Thyroid gland (tissue), 4 donors: ENCODE data around the gene ASPG.

Experiments
- POLR2A ChIP-seq, 2 donors: fragments of 450-650 bp; IDR thresholded peaks; one replicate each; pipeline ENCODE4 v1.6.1; 2017; ENCODE audit warnings: antibody characterized with exemption in 2 of 2, mild to moderate bottlenecking in 2 of 2, moderate library complexity in 1 of 2
- TF ChIP-seq, protein P1 (sequence below), 6 experiments: fragments of 200-600 bp in 3 of 6; fragments of 450-650 bp in 3 of 6; sonication (generic) in 3 of 6; IDR thresholded peaks; one replicate each; pipeline ENCODE4 v1.5.1; 2016 to 2019; ENCODE audit warnings: antibody characterized with exemption in 6 of 6, mild to moderate bottlenecking in 2 of 6, inconsistent platforms in 1 of 6, moderate library complexity in 1 of 6

DNA sequence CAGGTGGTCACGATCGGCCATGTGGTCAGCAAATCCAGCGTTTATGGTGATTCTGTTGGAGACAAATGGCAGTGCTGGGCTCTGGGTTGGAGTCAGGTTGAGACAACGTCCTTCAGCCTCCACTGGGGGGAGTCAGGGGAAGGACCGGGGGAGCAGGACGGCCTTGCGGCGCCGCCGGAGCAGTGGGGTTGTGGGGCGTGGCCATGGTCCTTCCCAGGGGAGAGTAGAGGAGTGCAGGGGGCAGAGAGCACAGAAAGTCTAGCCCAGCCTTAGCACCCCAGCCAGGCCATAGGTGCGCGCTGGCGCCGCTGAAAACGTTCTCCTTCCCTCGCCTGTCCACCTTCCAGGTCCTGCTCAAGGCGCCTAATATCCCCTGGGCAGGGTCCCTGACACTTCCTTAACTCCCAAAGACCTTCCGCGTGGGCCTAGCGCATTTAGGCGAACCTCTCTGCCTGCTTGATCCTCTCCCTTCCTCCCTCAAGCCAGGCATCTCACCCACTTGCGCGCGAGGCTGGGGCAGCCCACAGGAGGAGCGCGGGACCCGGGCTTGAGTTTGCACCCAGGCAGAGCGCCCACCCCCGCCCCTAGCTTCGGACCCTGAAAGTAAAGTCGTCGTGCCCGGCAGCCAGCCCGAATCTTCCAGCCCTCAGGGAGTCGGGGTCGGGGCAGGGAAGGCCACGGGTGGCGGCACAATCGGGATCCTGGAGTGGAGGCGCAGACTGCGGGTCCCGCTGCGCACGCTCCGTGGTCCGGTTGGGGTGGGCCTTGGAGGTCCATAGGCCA, 49.8 kb downstream of the ASPG start:
- TF ChIP-seq, protein P1, sequence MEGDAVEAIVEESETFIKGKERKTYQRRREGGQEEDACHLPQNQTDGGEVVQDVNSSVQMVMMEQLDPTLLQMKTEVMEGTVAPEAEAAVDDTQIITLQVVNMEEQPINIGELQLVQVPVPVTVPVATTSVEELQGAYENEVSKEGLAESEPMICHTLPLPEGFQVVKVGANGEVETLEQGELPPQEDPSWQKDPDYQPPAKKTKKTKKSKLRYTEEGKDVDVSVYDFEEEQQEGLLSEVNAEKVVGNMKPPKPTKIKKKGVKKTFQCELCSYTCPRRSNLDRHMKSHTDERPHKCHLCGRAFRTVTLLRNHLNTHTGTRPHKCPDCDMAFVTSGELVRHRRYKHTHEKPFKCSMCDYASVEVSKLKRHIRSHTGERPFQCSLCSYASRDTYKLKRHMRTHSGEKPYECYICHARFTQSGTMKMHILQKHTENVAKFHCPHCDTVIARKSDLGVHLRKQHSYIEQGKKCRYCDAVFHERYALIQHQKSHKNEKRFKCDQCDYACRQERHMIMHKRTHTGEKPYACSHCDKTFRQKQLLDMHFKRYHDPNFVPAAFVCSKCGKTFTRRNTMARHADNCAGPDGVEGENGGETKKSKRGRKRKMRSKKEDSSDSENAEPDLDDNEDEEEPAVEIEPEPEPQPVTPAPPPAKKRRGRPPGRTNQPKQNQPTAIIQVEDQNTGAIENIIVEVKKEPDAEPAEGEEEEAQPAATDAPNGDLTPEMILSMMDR (IDR thresholded peaks at IDR 0.05) = no peak
- TF ChIP-seq POLR2A (IDR thresholded peaks at IDR 0.05) = no peak
